Measurements from ENCODE around the gene CLEC20A.

GRCh38 chr1:178450871-178451270 is 45.9 kb downstream of the CLEC20A start:
- TF ChIP-seq CTCF (conservative IDR thresholded peaks at IDR 0.05; ENCODE audit: low read length) (no peak), EZH2phosphoT487 (IDR thresholded peaks at IDR 0.05; ENCODE audit: borderline replicate concordance) (no peak)
